ENCODE measurements around the gene MITF. TPM values are rescaled to one million over a fixed set of nuclear protein-coding genes. Genes with fewer than 3 reads are reported as not detected.
A peak's percentile ranks its signal among the peaks of the same experiment; 100 is the strongest.

Gene MITF
- total RNA-seq, 1 experiment from 2014 or later, result 40.3 TPM

DNA sequence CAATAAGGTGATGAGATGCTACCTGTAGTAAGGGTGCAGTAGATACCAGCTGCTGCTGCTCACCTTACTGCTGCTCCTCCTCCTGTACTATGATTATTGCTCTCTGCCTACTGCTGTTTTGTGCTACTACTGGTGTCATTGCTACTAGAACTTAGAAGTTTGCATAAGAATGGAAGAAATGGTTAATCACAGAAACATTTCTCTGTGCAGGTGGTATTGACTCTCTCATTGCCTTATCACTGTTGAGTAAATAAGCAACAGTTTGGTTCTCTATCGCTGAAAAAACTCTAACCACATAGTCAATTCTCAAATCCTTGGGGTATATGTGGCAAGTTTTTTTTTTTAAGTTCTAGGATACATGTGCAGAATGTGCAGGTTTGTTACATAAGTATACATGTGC lies 16.5 kb downstream of the MITF start:
- no peak for TF ChIP-seq CTCF (IDR thresholded peaks at IDR 0.05; ENCODE audit: unreplicated experiment)
- Mint-ChIP-seq H3K4me3 (ENCODE audit: low read depth, unreplicated experiment) (no peak overlapping the region), H3K27me3 (ENCODE audit: unreplicated experiment) (no peaks in the 10 kb centered on the region)

GRCh38 chr3:69761896-69762767 lies 22.9 kb downstream of the MITF start:
- Mint-ChIP-seq H3K4me3 (ENCODE audit: low read depth, unreplicated experiment) (peak overlapping the region; percentile 27), H3K4me1 (ENCODE audit: low read depth, unreplicated experiment) (peaks cover 48% of the 10 kb centered on the region), H3K9me3 (ENCODE audit: low read depth, unreplicated experiment) (no peaks in the 10 kb centered on the region), H3K27me3 (ENCODE audit: unreplicated experiment) (no peaks in the 10 kb centered on the region), H3K36me3 (ENCODE audit: insufficient read depth, unreplicated experiment) (no peaks in the 10 kb centered on the region), H3K27ac (ENCODE audit: unreplicated experiment) (peak overlapping the region; percentile 39)
- TF ChIP-seq CTCF (IDR thresholded peaks at IDR 0.05; ENCODE audit: unreplicated experiment), result no peak
- CTCF ChIA-PET, result interaction anchor here (1.1 kb wide), 1 partner anchor 23 kb away, joined by 3 read pairs; the partner anchor contains the start of gene MITF
- intact Hi-C loops (cut with micrococcal nuclease; ENCODE audit: unreplicated experiment), result no loop called here
- no TSS peak for BruUV-seq (replicated peaks)
- DNase-seq, result no peak

More for the DNA sequence above, 16.5 kb downstream of the MITF start:
- peaks cover 5% of the 10 kb centered on the region for H3K4me1 Mint-ChIP-seq (ENCODE audit: low read depth, unreplicated experiment)
- no peaks in the 10 kb centered on the region for H3K9me3 Mint-ChIP-seq (ENCODE audit: low read depth, unreplicated experiment)
- no peaks in the 10 kb centered on the region for H3K36me3 Mint-ChIP-seq (ENCODE audit: insufficient read depth, unreplicated experiment)
- CTCF ChIA-PET, result no interaction called here
- H3K27ac Mint-ChIP-seq (ENCODE audit: unreplicated experiment), result no peak overlapping the region
- no peak for DNase-seq
- intact Hi-C loops (cut with micrococcal nuclease; ENCODE audit: unreplicated experiment), result no loop called here
- BruUV-seq (replicated peaks), result no TSS peak

DNA sequence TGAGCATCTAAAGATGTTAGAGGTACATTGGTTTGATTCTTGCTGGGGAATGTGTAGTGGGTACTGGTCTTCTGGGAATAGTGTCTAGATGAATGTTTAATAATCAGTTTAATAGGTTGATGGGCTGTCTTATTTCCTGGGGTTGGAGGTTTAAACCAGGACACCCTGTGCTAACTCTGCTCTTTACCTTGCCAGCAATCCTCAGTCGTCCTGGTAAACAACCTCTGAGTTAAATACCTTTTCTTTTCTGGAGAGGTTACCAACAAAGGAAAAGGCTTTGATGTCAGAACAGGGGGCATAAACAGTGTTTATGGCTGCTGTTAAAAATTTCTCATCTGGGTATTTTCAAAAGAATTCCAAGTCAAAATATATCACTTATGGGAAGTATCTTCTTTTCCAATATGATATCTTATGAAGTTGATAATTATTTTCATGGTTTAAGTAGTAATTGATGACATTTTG lies 23.5 kb downstream of the MITF start:
- BruUV-seq (replicated peaks), result no TSS peak
- intact Hi-C loops (cut with micrococcal nuclease; ENCODE audit: unreplicated experiment), result no loop called here
- CTCF ChIA-PET, result no interaction called here
- peak overlapping the region; percentile 39 for H3K27ac Mint-ChIP-seq (ENCODE audit: unreplicated experiment)
- H3K4me3 Mint-ChIP-seq (ENCODE audit: low read depth, unreplicated experiment), result peak overlapping the region; percentile 19
- DNase-seq, result no peak
- H3K4me1 Mint-ChIP-seq (ENCODE audit: low read depth, unreplicated experiment), result peaks cover 55% of the 10 kb centered on the region
- TF ChIP-seq CTCF (IDR thresholded peaks at IDR 0.05; ENCODE audit: unreplicated experiment), result no peak
- H3K9me3 Mint-ChIP-seq (ENCODE audit: low read depth, unreplicated experiment), result no peaks in the 10 kb centered on the region
- no peaks in the 10 kb centered on the region for H3K27me3 Mint-ChIP-seq (ENCODE audit: unreplicated experiment)
- H3K36me3 Mint-ChIP-seq (ENCODE audit: insufficient read depth, unreplicated experiment), result no peaks in the 10 kb centered on the region

DNA sequence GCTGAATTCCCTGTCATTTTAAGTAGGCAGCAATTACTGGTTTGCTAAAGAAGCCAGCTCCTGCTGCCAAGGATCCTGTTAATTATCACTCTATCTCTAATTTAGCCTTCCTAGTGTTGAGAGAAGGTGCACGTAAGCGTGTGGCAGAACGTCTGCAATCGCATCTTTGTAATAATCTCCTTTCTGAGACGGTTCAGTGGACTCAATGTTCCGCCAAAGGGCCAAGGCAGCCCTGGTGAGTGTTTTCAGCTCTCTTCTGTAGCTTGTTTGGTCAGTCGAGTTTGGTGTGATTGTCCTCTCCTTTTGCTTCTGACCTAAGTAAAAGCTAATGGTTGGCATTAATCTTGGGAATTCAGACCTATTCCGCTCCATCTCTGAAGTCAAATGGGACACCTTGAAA lies 24.2 kb downstream of the MITF start:
- TF ChIP-seq CTCF (IDR thresholded peaks at IDR 0.05; ENCODE audit: unreplicated experiment), result no peak
- intact Hi-C loops (cut with micrococcal nuclease; ENCODE audit: unreplicated experiment), result no loop called here
- Mint-ChIP-seq H3K4me3 (ENCODE audit: low read depth, unreplicated experiment) (no peak overlapping the region), H3K4me1 (ENCODE audit: low read depth, unreplicated experiment) (peaks cover 59% of the 10 kb centered on the region), H3K27ac (ENCODE audit: unreplicated experiment) (peak overlapping the region; percentile 60), H3K27me3 (ENCODE audit: unreplicated experiment) (no peaks in the 10 kb centered on the region), H3K36me3 (ENCODE audit: insufficient read depth, unreplicated experiment) (no peaks in the 10 kb centered on the region), H3K9me3 (ENCODE audit: low read depth, unreplicated experiment) (no peaks in the 10 kb centered on the region)
- CTCF ChIA-PET, result no interaction called here
- no TSS peak for BruUV-seq (replicated peaks)
- no peak for DNase-seq

Measured in Calu3 (cell line).